ENCODE data around the gene WHRN.
A peak's percentile ranks its signal among the peaks of the same experiment; 100 is the strongest.

Gene WHRN

GRCh38 chr9:114397219-114397847 lies 107.9 kb downstream of the WHRN start:
- DNase-seq (ENCODE audit: low read depth) = no peak
- H3K4me3 ChIP-seq (ENCODE audit: low read depth, low read length) = peak overlapping the region; percentile 66
- TF ChIP-seq, protein P1, sequence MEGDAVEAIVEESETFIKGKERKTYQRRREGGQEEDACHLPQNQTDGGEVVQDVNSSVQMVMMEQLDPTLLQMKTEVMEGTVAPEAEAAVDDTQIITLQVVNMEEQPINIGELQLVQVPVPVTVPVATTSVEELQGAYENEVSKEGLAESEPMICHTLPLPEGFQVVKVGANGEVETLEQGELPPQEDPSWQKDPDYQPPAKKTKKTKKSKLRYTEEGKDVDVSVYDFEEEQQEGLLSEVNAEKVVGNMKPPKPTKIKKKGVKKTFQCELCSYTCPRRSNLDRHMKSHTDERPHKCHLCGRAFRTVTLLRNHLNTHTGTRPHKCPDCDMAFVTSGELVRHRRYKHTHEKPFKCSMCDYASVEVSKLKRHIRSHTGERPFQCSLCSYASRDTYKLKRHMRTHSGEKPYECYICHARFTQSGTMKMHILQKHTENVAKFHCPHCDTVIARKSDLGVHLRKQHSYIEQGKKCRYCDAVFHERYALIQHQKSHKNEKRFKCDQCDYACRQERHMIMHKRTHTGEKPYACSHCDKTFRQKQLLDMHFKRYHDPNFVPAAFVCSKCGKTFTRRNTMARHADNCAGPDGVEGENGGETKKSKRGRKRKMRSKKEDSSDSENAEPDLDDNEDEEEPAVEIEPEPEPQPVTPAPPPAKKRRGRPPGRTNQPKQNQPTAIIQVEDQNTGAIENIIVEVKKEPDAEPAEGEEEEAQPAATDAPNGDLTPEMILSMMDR (conservative IDR thresholded peaks at IDR 0.05; ENCODE audit: low read depth, low read length) = no peak

GRCh38 chr9:114396558-114397218 lies 108.6 kb downstream of the WHRN start:
- TF ChIP-seq, protein P1 (conservative IDR thresholded peaks at IDR 0.05; ENCODE audit: low read depth, low read length) = no peak
- H3K4me3 ChIP-seq (ENCODE audit: low read depth, low read length) = peak overlapping the region; percentile 66
- peak; percentile 85 for DNase-seq (ENCODE audit: low read depth)

DNA sequence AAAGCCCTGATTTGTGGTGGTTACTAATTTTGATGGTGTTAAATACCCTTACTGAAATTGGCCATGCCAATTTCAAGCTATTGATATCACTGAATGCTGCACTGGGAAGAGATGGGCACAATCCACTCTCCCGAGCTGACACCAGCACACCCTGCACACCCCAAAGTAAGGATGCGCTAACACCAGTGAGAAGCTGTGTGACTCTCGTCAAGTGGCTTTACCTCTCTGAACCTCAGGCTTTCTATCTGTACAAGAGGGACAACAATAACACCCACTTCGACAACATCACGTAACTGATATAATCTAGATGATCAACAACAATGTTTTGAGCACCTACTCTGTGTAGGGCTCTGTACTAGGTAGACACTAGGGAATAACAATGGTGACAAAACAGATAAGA lies 109.5 kb downstream of the WHRN start:
- TF ChIP-seq, protein P1 (conservative IDR thresholded peaks at IDR 0.05; ENCODE audit: low read depth, low read length) = no peak
- DNase-seq (ENCODE audit: low read depth) = no peak
- H3K4me3 ChIP-seq (ENCODE audit: low read depth, low read length) = no peak overlapping the region

DNA sequence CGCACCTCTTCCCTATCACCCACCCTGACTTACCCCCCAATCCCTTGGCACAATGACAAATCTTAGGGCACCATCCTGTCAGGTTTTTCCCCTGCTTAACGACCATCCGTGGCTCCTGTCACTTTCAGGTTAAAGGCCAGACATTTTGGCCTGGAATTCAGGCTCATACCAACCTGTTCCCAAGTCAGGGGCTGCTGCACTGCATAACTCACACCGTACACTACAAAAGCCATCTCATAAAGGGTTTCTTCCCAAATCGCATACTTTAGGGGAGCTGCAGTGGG lies 110.0 kb downstream of the WHRN start:
- DNase-seq (ENCODE audit: low read depth) = no peak
- no peak overlapping the region for H3K4me3 ChIP-seq (ENCODE audit: low read depth, low read length)
- TF ChIP-seq, protein P1 (conservative IDR thresholded peaks at IDR 0.05; ENCODE audit: low read depth, low read length) = no peak

DNA sequence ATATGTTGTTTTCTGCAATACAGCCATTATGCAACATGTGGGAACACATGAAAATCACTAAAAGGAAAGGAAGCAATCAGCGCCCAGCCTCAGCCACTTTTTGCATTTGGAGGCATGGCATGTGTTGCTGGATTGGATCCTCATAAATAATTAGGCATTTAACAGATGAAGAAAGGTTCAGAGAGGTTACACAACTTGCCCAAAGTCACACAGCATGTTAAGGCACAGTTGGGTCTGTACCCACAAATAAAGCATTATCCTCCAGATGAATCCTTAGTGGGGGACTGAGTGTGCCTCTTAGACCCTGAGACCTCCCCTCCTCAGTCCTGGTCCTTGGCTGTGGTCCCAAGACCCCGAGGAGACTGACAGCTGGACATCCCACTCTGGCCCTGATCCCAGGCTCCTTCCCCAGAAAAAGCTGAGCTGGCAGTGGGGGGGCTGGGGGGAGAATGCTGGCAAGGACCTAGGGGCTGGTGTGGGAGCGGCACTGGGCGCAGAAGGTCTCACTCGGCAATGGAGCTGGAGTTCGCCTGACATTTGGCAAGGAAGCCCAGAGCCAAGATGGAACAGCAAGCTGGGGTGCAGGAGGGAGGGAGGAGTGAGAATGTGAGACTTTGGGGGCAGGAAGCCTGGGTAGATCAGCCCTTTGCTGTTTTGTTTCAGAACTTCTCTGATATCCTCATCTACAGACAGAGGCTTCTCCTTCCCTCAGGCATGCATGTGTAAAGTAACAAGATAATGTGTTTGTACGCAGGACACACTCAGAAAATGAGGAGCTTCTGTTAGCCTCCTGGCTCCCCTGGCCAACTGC lies 110.5 kb downstream of the WHRN start:
- no peak for DNase-seq (ENCODE audit: low read depth)
- TF ChIP-seq, protein P1 (conservative IDR thresholded peaks at IDR 0.05; ENCODE audit: low read depth, low read length) = no peak
- no peak overlapping the region for H3K4me3 ChIP-seq (ENCODE audit: low read depth, low read length)

DNA sequence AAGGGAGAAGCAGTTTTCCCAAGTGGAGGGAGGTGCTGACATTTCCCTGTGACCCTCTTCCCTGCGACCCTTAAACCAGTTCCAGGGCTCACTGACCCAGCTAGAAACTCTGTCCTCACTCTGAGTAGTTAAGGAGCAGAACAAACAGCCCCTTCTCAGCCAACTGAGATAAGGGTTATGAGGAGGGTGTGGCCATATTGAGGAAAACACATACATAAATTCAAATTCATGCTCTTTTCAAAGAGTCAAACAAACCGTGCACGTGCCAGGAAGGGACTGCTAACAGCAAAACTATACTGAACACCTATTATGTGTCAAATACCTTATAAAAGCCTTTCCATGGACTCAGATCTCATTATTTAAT lies 112.5 kb downstream of the WHRN start:
- H3K4me3 ChIP-seq (ENCODE audit: low read depth, low read length) = no peak overlapping the region
- TF ChIP-seq, protein P1 (conservative IDR thresholded peaks at IDR 0.05; ENCODE audit: low read depth, low read length) = no peak
- DNase-seq (ENCODE audit: low read depth) = no peak

Data from choroid plexus epithelial cell (primary cell).